GM18873 (cell line): ENCODE results near the gene VWA8.

Source experiments
- ATAC-seq: cut with Tn5 transposase; IDR thresholded peaks from one replicate; pipeline ENCODE4 v1.9.1; 2021; ENCODE audit warnings: mild to moderate bottlenecking, moderate library complexity, moderate number of reproducible peaks; ENCODE audit not compliant: unreplicated experiment, low FRiP score

Gene VWA8

DNA sequence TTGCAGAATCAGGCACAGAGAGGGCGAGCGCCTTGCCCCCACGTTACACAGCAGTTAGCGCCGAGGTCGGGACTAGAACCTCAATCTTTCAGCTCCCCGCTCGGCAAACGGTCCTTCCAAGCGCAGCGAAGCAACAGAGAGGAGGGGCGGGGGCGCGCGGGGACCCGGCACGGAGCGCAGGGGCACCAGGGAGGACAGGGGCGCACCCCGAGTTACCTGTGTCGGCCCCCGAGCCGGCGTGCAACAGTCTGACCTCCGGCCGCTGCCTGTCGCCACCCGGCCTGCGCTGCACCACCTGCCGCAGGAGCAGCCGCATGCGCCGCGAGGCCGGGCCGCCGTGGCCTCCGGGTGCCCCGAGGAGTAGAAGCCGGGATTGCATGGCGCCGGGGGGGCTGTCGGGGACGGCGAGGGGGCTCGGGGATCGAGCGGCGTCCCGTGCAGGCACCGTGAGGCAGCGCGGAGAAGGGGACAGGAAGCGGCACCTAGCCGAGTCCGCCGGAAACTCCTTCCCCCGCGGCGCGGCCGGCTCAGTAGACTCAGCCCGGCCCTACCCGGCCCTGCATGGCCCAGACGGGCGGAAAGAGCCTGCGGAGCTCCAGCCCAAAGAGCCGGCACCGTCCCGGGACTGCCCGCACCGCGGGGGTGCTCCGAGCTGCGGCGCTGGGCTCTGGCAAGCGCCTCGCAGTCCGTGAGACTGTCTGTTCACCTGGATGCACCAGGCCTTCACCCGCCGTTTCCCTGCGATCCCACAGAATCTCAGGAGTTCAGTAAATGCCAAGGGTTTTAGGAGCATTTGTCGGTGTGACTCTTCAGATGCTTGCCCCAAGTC, at the start of gene VWA8:
Gene VWA8, minus strand, starts transcription at position 473 of the 829 bp plus-strand sequence. Its CDS starts 94 bp downstream, at position 379.
- peak; percentile 65 for ATAC-seq

DNA sequence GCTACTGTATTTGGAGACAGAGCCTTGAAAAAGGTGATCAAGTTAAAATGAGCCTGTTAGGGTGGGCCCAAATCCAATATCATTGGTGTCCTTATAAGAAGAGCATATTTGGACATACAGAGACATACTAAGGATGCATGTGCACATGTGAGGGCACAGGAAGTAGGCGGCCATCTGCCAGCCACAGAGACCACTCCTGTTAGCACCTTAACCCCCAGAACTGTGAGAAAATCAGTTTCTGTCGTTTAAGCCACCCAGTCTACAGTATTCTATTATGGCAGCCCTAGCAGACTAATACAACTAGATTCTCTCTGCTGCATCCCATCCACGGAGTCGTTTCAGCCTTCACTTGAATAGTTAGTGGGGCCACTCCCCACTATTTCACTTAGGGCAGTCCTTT, 48.1 kb upstream of the VWA8 start:
- ATAC-seq = no peak

DNA sequence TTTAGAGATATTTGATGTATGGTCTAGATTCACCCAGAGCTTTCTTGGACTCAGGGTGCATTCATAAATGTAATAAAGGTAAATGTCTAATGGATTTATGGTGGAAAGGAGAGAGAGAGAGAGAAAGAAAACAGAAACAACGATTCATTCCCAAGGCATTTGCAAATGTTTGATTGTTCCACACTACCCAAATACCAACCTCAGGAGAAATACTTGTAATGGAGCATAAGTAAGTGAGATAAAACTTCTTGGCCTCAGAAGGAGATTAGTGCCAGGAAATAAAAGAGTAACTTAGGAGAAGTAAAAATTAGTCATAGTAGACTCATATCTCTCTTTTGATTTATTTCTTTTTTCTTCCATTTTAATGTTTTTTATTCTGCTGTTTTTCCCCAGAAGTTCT, 46.9 kb upstream of the VWA8 start:
- ATAC-seq = no peak

DNA sequence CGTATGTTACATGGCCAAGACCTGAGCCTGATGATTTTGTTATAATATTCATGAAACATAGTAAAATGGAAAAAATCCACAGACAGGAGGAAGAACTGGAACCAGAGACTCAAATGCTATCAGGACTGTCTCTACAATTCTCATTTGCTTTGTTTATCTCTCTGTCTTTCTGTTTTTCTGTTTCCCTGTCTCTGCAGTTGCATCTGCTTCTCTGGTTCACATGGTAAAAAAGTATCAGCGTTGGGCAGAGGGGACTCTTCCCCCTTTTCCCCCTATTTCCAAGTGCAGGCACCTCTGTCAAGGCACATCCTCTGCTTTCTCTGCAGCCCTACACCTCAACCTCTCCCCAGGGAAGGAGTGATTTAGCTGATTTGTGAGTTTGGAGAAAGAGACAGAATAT, 41.2 kb upstream of the VWA8 start:
- no peak for ATAC-seq

DNA sequence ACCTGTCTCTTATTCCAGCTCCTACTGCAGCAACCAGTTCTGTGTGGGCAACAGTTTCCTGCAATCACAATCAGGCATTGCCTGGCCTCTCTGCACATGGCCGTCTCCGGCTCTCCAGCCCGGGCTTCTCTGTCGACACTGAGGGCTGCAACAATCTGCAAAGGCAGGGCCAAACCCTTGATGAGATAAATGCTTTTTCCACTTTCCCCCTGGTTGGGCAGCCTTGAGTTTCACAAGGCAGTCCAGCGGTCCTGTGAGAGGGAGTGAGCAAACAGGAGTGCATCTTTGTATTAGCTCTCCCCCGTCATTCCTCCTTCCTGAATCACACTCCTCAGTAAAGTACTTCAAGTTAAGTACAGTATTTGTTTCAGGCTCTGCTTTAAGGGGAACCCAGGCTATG, 40.7 kb upstream of the VWA8 start:
- no peak for ATAC-seq

DNA sequence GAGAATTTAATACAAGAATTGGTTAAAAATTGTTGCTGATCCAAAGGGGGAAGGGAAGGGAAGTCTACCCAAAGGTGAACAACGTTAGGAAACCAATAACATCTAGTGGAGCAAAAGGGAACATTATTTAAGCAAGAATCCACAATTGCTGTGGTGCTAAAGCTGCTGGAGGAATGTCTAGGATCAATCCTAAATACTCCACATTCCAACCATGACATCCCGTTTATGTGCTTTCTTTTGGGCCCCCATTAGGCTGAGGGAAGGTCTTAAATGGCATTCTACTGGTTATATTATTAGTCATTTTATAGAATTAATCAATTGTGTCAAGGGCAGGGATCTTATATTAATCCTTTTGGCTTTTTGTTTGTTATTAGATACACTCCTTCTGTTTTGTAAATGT, 39.9 kb upstream of the VWA8 start:
- no peak for ATAC-seq

DNA sequence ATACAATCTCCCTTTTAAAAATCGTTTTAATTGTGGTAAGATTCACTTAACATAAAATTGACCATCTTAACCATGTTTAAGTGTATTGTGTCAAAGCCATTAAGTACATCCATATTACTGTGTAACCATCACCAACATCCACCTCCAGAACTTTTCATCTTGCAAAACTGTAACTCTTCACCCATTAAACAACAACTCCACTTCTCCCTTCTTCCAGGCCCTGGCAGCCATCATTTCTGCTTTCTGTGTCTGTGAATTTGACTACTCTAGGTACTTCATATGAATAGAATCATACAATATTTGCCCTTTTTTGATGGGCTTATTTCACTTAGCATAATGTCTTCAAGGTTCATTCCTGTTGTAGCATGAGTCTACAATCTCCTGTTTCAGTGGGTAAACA, 36.5 kb upstream of the VWA8 start:
- no peak for ATAC-seq

DNA sequence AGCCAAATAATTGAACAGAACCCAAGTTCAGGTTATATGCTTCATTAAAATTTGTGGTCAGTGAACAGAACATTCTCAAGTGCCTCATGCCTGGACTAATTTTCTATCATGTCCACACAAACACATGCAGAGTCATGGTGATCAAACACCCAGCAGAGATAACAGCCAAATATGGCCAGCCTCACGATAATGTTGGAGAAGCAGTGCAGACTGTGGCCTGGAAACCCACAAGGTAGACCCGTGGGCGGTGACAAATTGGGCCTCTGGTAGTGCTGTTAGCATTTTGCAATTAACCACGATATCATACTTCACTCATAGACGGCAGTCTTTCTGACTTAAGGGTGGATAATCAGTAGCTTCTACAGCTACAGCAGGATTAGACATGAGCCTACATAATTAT, 35.0 kb upstream of the VWA8 start:
- ATAC-seq = no peak

DNA sequence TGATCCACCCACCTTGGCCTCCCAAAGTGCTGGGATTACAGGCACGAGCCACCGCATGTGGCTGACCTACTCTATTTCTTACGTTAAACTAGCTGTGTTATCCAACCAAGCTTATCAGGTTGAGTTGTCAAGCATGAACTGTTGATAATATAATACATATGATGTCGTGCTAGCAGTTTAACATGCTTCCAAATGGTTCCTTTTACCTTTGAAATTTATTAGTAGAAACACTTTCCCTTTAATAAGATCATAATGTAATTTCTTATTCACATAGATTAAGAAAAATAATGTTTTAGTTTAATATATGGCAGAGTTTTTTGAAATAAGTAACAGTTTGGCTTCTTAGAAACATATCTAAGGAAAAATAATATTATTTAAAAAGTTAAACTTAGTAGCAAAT, 34.4 kb upstream of the VWA8 start:
- ATAC-seq = no peak

DNA sequence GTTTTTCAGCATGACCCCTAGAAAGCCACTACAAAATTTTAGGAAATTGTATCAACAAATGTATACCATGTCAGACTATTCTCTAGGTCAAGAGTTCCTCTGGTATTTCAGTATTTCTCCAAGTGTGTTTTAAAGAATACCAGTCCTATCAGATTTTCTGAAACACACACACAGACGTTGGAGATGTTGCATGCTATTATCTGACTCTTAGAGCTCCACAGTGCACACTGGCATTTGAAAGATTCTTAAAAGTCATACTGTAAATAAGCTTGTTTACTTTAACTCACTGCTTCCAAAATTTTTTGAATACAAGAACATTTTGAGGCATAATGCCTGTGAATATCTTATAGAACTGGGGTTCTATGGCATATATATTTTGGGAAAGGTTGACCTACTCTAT, 33.8 kb upstream of the VWA8 start:
- ATAC-seq = no peak

DNA sequence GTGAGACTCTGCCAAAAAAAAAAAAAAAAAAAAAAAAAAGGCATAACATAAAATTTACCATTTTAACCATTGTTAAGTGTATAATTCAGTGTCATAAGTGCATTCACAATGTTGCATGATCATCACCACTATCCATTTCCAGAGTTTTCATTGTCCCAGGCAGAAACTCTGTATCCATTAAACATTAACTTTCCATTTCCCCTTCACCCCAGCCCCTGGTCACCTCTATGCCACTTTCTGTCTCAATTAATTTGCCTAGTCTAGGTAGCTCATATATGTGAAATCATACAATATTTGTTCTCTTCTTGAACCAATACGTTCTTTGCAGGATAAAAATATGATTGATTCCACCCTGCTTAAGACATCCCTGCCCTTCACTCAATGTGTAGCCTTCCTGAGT, 31.0 kb upstream of the VWA8 start:
- no peak for ATAC-seq

DNA sequence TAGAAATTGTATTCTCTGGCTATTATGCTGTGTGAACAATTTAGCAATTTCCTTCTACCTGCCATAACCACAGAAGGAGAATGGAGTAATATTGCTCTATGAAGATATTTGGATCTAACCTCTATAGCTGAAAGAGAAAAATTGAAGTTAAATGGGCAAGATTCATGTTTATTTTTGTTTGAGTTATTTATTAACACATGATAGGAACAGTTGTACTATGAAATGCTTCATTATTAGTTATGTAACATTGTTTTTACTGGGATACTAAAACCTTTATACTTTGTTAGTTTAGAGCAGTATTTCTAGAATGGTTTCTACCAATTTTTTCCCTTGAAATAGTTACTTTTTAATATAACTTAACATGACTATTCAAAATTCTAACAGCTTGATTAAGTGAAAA, 27.3 kb upstream of the VWA8 start:
- ATAC-seq = no peak

DNA sequence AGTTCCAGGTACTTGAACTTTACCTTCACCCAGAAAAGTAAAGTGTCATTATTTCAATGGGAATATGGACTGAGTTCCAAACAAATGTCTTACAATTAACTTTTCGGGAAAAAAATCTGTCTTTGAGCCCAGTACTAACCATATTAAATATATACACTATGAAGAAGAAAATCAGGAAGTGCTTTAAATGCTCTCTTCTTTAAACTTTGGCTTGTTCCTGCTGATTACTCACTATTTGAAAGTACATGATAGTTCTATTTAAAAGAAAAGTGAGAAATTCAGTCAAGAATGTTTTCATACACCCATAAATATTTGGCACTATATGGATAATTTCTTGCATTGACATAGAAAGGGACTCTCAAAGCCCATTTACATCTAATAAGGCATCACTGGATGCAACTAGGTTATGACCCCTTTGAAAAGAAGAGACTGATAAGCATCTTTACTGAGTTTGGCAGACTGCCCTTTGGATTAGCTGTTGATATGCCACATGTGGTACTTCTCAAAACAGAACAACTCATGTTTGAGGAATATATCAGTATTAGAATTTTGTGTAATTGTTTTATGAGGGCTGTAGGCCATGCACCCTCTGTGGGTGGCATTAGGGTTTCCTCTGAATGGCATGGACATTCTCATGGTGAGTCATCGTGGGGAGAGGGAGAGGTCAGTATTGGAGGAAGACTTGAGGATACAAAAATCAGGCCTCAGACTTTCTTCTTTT, 25.0 kb upstream of the VWA8 start:
- ATAC-seq = no peak

DNA sequence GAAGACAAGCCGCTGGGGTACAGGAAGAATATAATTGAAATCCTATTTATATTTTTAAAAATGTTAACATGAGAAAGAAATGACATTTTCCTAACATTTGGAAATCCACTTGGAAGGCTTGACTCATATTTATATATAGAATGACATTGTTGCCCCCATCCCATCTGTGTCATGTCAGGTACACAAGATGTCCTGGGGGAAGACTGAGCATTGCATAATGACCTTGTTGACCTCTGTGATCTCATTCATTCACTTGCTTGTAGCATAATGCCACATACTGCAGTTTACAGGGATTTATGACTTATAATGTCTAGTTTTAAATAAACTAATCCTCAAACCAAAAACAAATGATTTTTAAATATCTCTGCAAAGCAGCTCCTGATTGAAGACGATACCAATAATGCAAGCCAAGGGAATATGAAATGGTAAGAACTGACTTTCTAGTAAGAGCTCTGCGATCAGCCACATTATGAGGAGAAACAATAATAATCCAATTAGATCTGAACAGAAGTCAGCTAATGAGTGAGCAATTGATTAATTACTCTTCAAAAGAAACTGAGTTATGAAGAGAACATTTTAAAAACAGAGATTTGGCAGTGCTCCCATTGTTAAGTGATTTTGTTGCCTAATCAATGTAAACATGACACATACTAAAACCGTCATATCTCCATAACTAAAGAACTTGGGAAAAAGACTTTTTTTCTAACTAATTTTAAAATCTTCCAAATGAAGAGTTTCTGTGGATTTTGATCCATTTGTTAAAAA, 21.2 kb upstream of the VWA8 start:
- no peak for ATAC-seq

DNA sequence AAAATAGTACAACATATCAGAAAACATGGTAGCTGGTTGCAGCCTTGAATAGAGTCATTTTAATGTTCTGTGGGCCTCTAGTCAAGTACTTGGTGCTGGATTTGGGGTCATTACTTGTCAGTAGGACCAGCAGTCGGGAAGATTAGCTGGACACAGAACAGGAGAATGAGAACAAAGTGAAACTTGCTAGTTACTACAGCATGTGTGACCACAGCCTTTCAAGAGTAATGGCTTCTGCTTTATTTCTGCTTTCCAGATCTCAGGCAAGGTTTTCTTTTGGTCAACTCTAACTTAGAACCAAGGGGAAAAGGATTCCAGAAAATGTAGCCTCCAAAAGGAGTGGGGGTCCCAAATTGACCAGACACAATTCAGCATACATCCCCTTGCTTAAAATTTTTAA, 17.1 kb upstream of the VWA8 start:
- ATAC-seq = no peak

DNA sequence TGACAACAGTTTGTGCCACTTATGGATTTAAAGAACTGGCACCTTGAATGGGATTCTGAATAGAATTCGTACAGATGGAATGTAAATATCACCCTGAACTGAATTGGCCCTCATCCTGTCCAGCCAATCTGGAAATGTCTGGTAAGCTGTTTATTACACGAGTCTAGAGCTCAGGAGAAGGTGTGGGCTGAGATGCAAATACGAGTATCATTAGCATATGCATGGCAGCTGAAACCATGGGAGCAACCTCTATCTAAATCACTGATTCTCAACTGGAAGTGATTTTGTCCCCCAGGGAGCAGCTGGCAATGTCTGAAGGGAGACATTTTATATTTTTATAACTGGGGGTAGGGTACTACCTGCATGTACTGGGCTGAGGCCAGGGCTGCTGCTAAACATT, 15.6 kb upstream of the VWA8 start:
- no peak for ATAC-seq

DNA sequence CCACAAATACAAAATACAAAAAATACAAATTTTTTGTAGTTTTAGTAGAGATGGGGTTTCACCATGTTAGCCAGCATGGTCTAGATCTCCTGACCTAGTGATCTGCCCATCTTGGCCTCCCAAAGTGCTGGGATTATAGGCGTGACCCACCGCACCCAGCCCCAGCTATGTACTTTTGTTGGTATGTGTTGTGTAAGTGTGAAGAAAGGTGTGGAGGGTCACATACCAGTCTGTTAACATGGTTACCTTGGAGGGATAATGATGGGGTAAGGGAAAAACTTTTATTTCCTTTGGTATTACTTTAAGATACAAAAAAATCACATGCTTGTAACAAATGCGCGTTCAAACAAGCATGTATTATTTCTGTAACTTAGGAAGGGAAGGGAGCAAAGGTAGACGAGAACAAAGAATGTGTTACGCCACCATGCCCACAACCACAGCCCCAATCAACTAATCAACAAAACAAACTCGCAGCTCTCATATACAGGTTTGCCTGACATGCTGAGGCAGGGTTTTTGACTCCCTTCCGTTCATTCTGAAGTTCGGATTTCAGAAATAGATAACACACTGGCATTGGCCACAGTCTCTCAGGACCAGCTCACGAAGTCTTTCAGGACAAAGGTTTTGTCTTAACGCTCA, 13.5 kb upstream of the VWA8 start:
- no peak for ATAC-seq

DNA sequence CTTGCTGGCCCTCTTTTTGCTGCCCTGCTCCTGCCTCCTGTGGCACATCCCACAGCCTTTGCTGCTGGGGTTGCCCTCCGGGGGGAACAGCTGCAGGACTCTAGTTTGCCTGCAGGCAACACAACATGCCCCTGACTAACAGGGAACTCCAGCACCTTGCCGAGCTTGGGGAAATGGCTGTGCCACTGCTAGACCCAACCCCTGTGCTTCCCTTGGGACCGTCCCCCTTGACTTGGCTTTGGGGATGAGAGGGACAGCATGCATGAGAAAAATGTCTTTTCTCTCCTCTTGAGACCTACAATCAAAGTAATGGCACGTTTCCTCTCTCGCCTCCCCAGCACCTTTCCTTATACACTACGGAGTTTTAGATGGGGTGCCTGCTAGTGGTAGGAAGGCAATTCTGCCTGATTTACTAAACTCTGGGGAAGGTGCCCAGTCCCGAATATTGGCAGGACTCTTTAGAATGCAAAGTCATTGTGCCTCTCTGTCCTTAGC, 12.4 kb upstream of the VWA8 start:
- no peak for ATAC-seq

DNA sequence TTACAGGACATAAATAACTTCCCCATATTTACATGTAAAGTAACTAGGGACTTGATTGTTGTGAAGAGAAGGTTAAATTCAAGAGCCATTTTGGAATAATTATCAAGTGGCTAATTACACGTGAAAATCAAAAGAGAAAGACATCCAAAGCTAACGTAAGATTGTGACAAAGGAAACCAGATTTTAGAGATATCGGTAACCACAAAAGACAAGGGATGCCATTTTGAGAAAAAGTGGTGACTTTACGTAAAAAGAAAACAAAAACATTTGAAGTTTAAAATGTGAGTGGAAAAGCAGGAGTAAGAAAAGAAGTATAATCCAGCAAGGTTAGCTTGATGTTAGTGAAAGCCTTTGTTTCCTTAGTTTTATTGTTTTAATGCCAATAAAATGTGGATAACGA, 10.9 kb upstream of the VWA8 start:
- ATAC-seq = no peak

DNA sequence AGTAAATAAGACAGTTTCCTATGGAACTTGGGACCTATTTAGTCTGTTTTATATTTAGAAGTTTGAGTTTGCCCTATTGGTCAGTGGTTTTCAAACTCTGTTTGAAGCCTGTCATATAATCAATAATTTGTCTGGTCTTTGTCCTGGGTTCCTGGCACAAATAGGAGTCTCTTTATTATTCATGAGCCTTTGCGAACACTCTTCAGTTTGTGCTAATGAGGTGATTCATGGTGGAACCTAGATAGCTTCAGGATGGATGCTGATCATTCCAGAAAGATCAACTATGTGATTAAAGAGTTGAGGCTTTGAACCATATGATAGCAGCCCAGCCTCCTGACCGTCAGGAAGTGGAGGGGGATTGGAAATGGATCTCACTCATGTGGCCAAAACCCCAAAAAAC, 10.0 kb upstream of the VWA8 start:
- ATAC-seq = no peak

DNA sequence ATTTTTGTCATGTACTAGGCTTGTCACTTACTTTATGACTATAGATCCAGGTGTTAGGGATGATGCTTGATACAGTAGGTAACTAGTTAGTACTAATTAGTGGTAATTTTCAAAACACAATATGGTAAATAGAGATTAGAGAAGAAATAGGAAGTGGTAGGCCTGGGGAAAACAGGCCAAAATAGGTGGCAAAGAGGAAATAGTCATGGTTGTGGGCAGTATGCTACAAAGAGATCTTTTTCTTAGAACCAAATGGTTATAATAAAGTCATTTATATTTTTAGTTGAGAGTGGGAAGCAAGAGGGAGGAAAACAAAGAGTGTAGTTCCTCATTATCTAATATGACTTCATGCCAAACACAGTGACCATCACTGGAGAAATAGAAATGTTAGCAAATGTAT, 9.1 kb upstream of the VWA8 start:
- ATAC-seq = no peak
